Liver (tissue), 9 donors: Measurements from ENCODE around the gene TTYH3. TPM values are rescaled to one million over a fixed set of nuclear protein-coding genes. Genes with fewer than 3 reads are reported as not detected.

ENCODE experiments used
- DNase-seq: peaks from one replicate; pipeline ENCODE4 v3.0.0-alpha.2; 2017; ENCODE audit warnings: low spot score
- H3K27ac ChIP-seq, 2 donors: one replicate each; pipeline ENCODE4 v1.7.0; 2013; ENCODE audit warnings: inconsistent platforms in 2 of 2, low read length in 2 of 2, control low read depth in 1 of 2, low read depth in 1 of 2, mild to moderate bottlenecking in 1 of 2
- H3K27me3 ChIP-seq, 4 donors: one replicate each; pipeline versions ENCODE4 v1.6.1 to v1.7.0; 2013; ENCODE audit warnings: low read length in 3 of 4, inconsistent platforms in 1 of 4, mild to moderate bottlenecking in 1 of 4, moderate library complexity in 1 of 4; ENCODE audit not compliant: control insufficient read depth in 4 of 4, insufficient read depth in 4 of 4
- H3K36me3 ChIP-seq, 4 donors: one replicate each; pipeline versions ENCODE4 v1.6.1 to v1.7.0; 2013; ENCODE audit warnings: low read length in 3 of 4, mild to moderate bottlenecking in 3 of 4, low read depth in 1 of 4, moderate library complexity in 1 of 4; ENCODE audit not compliant: control insufficient read depth in 4 of 4, insufficient read depth in 3 of 4
- H3K4me1 ChIP-seq, 4 donors: one replicate each; pipeline versions ENCODE4 v1.6.1 to v1.7.0; 2013; ENCODE audit warnings: low read length in 3 of 4, mild to moderate bottlenecking in 3 of 4, moderate library complexity in 1 of 4; ENCODE audit not compliant: control insufficient read depth in 4 of 4, insufficient read depth in 4 of 4
- H3K4me3 ChIP-seq, 3 donors: one replicate each; pipeline versions ENCODE4 v1.6.1 to v1.7.0; 2013; ENCODE audit warnings: low read length in 3 of 3, control low read depth in 1 of 3, low read depth in 1 of 3, mild to moderate bottlenecking in 1 of 3
- H3K9ac ChIP-seq, 2 donors: one replicate each; pipeline ENCODE4 v1.7.0; 2013; ENCODE audit warnings: low read length in 2 of 2, mild to moderate bottlenecking in 2 of 2, moderate library complexity in 2 of 2, control low read depth in 1 of 2, low read depth in 1 of 2
- H3K9me3 ChIP-seq, 4 donors: one replicate each; pipeline versions ENCODE4 v1.6.1 to v1.7.0; 2013; ENCODE audit warnings: low read length in 3 of 4; ENCODE audit not compliant: control insufficient read depth in 4 of 4
- HNF4A ChIP-seq, 2 donors: conservative IDR thresholded peaks; 2 replicates each; pipeline ENCODE4 v1.6.1; 2016; ENCODE audit warnings: antibody characterized with exemption in 2 of 2, mild to moderate bottlenecking in 2 of 2
- HNF4G ChIP-seq: IDR thresholded peaks from 2 replicates; pipeline ENCODE4 v1.6.1; 2016; ENCODE audit warnings: antibody characterized with exemption
- NR2F2 ChIP-seq: IDR thresholded peaks from 2 replicates; pipeline ENCODE4 v1.6.1; 2016; ENCODE audit warnings: antibody characterized with exemption
- RXRA ChIP-seq, 2 donors: IDR thresholded peaks; 2 replicates each; pipeline ENCODE4 v1.6.1; 2017 to 2018; ENCODE audit warnings: antibody characterized with exemption in 2 of 2, mild to moderate bottlenecking in 1 of 2
- TAF1 ChIP-seq: conservative IDR thresholded peaks from 2 replicates; pipeline ENCODE4 v1.6.1; 2016; ENCODE audit warnings: antibody characterized with exemption, mild to moderate bottlenecking
- YY1 ChIP-seq: IDR thresholded peaks from 2 replicates; pipeline ENCODE4 v1.6.1; 2016; ENCODE audit warnings: antibody characterized with exemption, mild to moderate bottlenecking
- WGBS: extraction: QIAGEN DNeasy Blood & Tissue Kit; methylation state at CpG from one replicate; pipeline ENCODE4 v1.1.7; 2013; 5-methylcytosine and 5-hydroxymethylcytosine counted together
- polyA plus RNA-seq, 2 donors: library from polyadenylated mRNA; stranded (reverse) in 1 of 2; unstranded in 1 of 2; fragments of 200-250 nt in 1 of 2; fragments of >200 nt in 1 of 2; fragmentation: Nextera tagmentation in 1 of 2; extraction: Ambion mirVana in 1 of 2; gene quantifications; one replicate each; pipeline versions ENCODE4 v1.2.1 to v1.2.3, GENCODE V29; 2013 to 2015
- total RNA-seq, 2 donors: library from RNA; depleted of rRNA; stranded (reverse); fragments of >200 nt; gene quantifications; one replicate each; pipeline ENCODE4 v1.2.3, GENCODE V29; 2014
- TF ChIP-seq, protein P1 (sequence below): IDR thresholded peaks from 2 replicates; pipeline ENCODE4 v1.6.1; 2016; ENCODE audit warnings: antibody characterized with exemption
- TF ChIP-seq, protein P2 (sequence below): IDR thresholded peaks from 2 replicates; pipeline ENCODE4 v1.6.1; 2016; ENCODE audit warnings: antibody characterized with exemption, mild to moderate bottlenecking
- TF ChIP-seq, protein P3 (sequence below): fragments of 150-350 bp; IDR thresholded peaks from 2 replicates; pipeline ENCODE4 v1.5.1; 2017; ENCODE audit warnings: improper control_type of control experiment, low read depth, low read length; ENCODE audit not compliant: missing input control
- TF ChIP-seq, protein P4 (sequence below): IDR thresholded peaks from 2 replicates; pipeline ENCODE4 v1.6.1; 2016; ENCODE audit warnings: antibody characterized with exemption
- donor health status: healthy.
- donor health status: healthy.
- donor health status: healthy.
- donor health status: healthy.
- donor health status: healthy.

The TTYH3 gene
- total and polyA plus RNA-seq, 4 donors: 8.2 to 19.6 (median 17.4) TPM

- Histone ChIP-seq H3K9ac (no peak overlapping the region), H3K36me3 (no peaks in the 10 kb centered on the region), H3K27me3 (no peaks in the 10 kb centered on the region), H3K9me3 (no peaks in the 10 kb centered on the region), H3K4me3 (no peak overlapping the region), H3K4me1 (peaks cover 5 to 33% (median 27%) of the 10 kb centered on the region in 4 donors), H3K27ac (no peak overlapping the region)
- 89% methylated on average over 6 of the region's 6 CpGs for WGBS
- TF ChIP-seq RXRA (IDR thresholded peaks at IDR 0.05): no peak
- no peak for TF ChIP-seq TAF1
- no peak for TF ChIP-seq NR2F2
- TF ChIP-seq, protein P1, sequence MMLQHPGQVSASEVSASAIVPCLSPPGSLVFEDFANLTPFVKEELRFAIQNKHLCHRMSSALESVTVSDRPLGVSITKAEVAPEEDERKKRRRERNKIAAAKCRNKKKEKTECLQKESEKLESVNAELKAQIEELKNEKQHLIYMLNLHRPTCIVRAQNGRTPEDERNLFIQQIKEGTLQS: no peak
- TF ChIP-seq, protein P2, sequence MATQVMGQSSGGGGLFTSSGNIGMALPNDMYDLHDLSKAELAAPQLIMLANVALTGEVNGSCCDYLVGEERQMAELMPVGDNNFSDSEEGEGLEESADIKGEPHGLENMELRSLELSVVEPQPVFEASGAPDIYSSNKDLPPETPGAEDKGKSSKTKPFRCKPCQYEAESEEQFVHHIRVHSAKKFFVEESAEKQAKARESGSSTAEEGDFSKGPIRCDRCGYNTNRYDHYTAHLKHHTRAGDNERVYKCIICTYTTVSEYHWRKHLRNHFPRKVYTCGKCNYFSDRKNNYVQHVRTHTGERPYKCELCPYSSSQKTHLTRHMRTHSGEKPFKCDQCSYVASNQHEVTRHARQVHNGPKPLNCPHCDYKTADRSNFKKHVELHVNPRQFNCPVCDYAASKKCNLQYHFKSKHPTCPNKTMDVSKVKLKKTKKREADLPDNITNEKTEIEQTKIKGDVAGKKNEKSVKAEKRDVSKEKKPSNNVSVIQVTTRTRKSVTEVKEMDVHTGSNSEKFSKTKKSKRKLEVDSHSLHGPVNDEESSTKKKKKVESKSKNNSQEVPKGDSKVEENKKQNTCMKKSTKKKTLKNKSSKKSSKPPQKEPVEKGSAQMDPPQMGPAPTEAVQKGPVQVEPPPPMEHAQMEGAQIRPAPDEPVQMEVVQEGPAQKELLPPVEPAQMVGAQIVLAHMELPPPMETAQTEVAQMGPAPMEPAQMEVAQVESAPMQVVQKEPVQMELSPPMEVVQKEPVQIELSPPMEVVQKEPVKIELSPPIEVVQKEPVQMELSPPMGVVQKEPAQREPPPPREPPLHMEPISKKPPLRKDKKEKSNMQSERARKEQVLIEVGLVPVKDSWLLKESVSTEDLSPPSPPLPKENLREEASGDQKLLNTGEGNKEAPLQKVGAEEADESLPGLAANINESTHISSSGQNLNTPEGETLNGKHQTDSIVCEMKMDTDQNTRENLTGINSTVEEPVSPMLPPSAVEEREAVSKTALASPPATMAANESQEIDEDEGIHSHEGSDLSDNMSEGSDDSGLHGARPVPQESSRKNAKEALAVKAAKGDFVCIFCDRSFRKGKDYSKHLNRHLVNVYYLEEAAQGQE: no peak
- DNase-seq: no peak
Observed at GRCh38 chr7:2668401-2668800, 36.6 kb downstream of the TTYH3 start.

DNA sequence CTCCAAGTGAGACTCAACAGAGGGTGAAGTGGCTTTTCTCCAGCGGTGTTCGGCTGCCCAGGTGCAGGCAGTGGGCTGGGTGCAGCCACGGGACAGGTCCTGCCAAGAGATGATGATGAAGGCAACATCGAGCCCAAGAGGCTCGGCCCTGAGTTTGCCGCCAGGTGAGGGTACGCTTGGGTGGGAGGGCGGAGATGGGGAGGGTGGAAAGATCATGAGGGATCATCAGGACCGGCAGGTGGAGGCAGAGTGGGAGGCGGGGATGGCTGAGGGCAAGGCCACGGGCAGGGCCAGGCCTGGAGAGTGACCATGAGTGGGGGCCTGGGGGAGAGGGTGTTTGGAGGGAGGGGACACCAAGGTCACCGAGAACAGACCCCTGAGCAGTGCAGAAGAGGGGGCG, 38.4 kb downstream of the TTYH3 start:
- Histone ChIP-seq H3K36me3 (no peaks in the 10 kb centered on the region), H3K9ac (no peak overlapping the region), H3K27me3 (no peaks in the 10 kb centered on the region), H3K4me1 (peaks cover 0 to 22% (median 18%) of the 10 kb centered on the region in 4 donors), H3K27ac (no peak overlapping the region), H3K9me3 (no peaks in the 10 kb centered on the region), H3K4me3 (no peak overlapping the region)
- TF ChIP-seq HNF4A (conservative IDR thresholded peaks at IDR 0.05) (no peak), NR2F2 (no peak), RXRA (IDR thresholded peaks at IDR 0.05) (no peak), HNF4G (no peak), TAF1 (no peak), YY1 (no peak)
- TF ChIP-seq, protein P1: no peak
- TF ChIP-seq, protein P3, sequence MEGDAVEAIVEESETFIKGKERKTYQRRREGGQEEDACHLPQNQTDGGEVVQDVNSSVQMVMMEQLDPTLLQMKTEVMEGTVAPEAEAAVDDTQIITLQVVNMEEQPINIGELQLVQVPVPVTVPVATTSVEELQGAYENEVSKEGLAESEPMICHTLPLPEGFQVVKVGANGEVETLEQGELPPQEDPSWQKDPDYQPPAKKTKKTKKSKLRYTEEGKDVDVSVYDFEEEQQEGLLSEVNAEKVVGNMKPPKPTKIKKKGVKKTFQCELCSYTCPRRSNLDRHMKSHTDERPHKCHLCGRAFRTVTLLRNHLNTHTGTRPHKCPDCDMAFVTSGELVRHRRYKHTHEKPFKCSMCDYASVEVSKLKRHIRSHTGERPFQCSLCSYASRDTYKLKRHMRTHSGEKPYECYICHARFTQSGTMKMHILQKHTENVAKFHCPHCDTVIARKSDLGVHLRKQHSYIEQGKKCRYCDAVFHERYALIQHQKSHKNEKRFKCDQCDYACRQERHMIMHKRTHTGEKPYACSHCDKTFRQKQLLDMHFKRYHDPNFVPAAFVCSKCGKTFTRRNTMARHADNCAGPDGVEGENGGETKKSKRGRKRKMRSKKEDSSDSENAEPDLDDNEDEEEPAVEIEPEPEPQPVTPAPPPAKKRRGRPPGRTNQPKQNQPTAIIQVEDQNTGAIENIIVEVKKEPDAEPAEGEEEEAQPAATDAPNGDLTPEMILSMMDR: no peak
- TF ChIP-seq, protein P4, sequence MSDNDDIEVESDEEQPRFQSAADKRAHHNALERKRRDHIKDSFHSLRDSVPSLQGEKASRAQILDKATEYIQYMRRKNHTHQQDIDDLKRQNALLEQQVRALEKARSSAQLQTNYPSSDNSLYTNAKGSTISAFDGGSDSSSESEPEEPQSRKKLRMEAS: no peak
- no peak for DNase-seq
- 88% methylated on average over 13 of the region's 13 CpGs for WGBS
